HG03460 (cell line): ENCODE results near the gene SNX9.
A peak's percentile ranks its signal among the peaks of the same experiment; 100 is the strongest.

Source experiments
- ATAC-seq: cut with Tn5 transposase; IDR thresholded peaks from one replicate; pipeline ENCODE4 v1.9.1; 2021; ENCODE audit not compliant: unreplicated experiment

SNX9 gene

DNA sequence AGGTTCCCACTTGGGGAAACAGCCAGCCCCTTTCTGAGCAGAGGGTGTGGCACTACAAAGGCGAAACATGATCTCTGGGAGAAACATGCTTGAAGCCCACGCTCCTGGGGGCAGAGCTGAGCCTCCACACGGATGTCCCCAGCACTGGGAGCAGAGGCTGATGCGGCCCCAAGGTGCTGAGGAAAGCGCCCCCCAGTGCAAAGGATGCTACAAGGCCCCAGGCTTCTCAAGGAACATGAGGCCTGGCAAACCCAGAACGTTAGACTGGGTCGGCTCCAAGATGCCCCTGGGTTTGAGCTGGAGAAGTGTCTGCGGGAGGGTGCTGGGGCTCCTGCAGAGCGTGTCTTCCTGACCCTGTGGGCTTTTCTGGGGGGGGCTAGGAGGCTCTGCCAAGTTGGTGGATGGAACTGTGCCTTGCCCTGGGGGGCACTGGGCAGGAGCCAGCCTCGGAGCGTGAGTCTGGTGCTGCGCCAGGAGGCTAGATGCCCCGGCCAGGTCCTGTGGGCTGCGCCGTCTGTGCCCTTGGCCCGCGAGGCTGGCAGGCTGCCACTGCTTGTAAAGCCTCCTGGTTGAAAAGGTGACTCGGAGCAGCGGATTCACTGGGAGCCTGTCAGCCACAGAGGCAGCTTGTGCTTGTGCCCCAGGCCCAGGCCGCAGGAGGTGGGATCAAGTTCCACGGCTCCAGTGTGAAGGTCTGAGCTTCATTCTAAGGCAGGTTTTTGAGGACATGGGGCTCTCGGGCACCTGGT lies 166.7 kb downstream of the SNX9 start:
- no peak for ATAC-seq

DNA sequence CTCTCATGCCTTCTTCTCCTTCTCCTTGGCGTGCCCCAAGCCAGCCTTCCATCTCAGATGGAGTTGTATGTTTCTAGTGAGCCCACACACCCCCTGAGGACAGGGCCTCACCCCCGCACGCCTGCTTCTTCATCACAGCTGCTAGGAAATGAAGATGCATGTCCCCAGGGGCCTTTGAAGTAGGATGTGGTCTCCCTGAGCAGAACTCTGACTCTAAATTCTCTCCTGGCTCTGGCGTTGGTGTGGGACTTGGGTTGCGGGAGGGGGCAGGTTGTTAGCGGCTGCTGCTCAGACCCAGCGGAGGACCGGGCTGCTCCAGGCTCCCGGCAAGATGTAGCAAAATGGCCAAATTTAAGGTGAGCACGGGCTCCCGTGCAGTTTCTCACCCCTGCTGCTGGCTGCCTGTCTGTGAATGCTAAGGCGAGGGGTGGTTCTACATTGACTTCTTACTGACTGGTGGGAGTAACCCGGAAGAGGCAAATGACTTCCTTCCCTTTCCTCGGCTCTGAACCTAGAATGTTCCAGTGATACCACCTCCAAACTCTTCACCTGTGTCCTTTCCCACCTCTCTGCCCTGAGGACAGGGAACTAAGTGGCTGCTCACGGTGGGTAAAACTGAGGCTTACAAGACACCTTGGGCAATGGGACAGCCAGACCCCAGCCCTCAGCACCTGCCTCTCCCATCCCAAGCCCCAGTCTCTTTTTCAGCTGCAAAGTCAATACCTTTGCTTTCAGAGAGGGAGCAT lies 167.4 kb downstream of the SNX9 start:
- ATAC-seq, result peak; percentile 80

DNA sequence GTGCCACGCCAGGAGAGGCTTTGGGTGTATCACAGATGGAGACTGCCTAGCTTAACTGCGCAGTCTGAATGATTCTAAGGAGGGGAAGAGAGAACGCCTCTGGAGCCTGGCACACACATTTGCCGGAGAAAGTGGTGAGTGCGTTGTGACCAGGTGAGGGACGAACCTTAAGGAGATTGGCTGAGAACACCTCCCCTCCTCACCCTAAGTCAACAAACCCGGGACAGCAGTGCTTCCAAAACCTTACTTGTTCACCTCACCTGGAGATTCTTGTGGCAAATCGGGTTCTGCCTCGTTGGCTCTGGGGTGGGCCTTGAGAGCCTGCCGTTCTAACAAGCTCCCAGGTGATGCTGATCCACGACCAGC lies 168.0 kb downstream of the SNX9 start:
- ATAC-seq, result no peak

DNA sequence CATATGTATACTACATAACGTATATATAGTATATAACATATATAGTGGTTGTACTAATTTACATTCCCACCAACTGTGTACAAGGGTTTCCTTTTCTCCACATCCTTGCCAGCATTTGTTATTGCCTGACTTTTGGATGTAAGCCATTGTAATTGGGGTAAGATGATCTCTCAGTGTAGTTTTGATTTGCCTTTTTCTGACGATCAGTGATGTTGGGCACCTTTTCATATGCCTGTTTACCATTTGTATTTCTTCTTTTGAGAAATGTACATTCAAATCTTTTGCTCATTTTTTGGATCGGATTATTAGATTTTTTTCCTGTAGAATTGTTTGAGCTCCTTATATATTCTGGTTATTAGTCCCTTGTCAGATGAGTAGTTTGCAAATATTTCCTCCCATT lies 170.0 kb downstream of the SNX9 start:
- no peak for ATAC-seq

DNA sequence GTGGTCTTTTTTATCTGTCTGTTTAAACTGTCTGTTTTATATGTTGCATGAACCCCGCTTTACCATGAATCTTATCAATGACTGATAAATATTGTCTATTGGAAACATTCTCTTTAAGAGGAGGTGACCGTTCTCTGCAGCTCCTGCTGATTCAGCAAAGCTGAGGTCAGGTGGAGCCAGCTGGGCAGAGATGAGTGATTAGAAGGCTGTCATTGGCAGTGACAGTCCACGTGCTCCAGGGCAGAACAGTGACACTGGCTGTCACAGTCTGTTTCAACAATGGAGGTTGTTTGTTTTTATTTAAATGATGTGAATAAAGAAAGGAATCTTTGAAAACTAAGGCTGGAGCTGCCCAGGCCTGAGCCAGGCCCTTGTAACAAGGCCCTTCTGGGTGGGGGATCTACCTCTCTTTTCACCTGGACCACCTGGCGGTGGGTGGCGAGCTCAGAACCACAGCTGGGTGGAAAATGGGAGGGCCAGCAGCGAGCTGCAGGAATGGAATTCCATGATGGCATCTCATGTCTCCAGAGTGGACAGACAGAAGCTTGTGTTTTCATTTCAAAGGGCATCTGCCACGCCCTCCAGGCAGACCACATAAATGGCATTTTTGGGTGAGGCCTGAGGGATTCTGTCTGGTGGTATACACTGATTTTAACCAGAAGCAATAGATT lies 171.2 kb downstream of the SNX9 start:
- no peak for ATAC-seq
